Naive B cell (primary cell): Measurements from ENCODE around the gene NCF2. TPM values are rescaled to one million over a fixed set of nuclear protein-coding genes. Genes with fewer than 3 reads are reported as not detected.
A peak's percentile ranks its signal among the peaks of the same experiment; 100 is the strongest.

Experiments
- ATAC-seq, 2 donors: fragments of 150-1000 bp; cut with Tn5 transposase; 2 replicates each; pipeline ENCODE4 v1.10.0; 2021; ENCODE audit warnings: low read depth in 2 of 2, mild to moderate bottlenecking in 2 of 2, moderate library complexity in 2 of 2
- DNase-seq: peaks from one replicate; pipeline ENCODE4 v3.0.0; 2022
- H3K27ac Mint-ChIP-seq, 6 donors: one replicate each; pipeline ENCODE4 v1.8.0; 2020 to 2022; ENCODE audit warnings: mild to moderate bottlenecking in 6 of 6, mixed read lengths in 6 of 6, moderate library complexity in 5 of 6, inconsistent platforms in 2 of 6
- H3K27me3 Mint-ChIP-seq, 3 donors: one replicate each; pipeline ENCODE4 v1.8.0; 2021 to 2022; ENCODE audit warnings: mixed read lengths in 3 of 3, mild to moderate bottlenecking in 1 of 3
- H3K36me3 Mint-ChIP-seq, 2 donors: one replicate each; pipeline ENCODE4 v1.8.0; 2020 to 2022; ENCODE audit warnings: mixed read lengths in 2 of 2, inconsistent platforms in 1 of 2, mild to moderate bottlenecking in 1 of 2
- H3K4me1 Mint-ChIP-seq, 3 donors: one replicate each; pipeline ENCODE4 v1.8.0; 2020 to 2022; ENCODE audit warnings: mixed read lengths in 3 of 3, inconsistent platforms in 1 of 3, mild to moderate bottlenecking in 1 of 3, moderate library complexity in 1 of 3
- H3K4me3 Mint-ChIP-seq, 8 donors: one replicate each; pipeline ENCODE4 v1.8.0; 2020 to 2022; ENCODE audit warnings: mild to moderate bottlenecking in 8 of 8, mixed read lengths in 8 of 8, moderate library complexity in 8 of 8, inconsistent platforms in 2 of 8
- H3K9me3 Mint-ChIP-seq, 7 donors: one replicate each; pipeline ENCODE4 v1.8.0; 2020 to 2022; ENCODE audit warnings: mixed read lengths in 7 of 7, mild to moderate bottlenecking in 5 of 7, inconsistent platforms in 2 of 7, moderate library complexity in 1 of 7
- polyA plus RNA-seq, 6 donors: library from polyadenylated mRNA; unstranded; fragments of 300-500 nt; fragmentation: Illumina TruSeq; gene quantifications; one replicate each; pipeline ENCODE4 v1.2.3, GENCODE V29; 2021; ENCODE audit warnings: low read depth in 6 of 6

Gene NCF2
- polyA plus RNA-seq, 6 donors from 2014 or later = 5.6 to 11.0 (median 6.3) TPM; not detected in 1

DNA sequence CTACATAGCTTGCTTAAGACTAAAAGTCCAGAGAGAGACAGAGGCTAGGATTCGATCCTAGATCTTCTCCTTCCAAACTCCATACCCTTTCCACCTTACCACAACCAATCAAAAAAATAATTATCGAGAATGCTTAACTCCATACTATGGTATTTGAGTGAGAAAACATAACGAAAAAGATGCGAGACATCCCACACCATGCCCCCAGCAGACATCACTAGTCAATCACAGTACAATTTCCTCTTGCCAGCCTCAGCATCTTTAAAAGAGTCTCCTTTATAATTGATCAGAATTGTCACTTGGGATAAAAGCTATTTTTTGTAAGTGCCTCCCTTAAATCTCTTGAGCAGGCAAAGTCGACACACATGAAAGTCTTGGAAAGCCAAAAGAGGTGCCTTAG lies 875 bp downstream of the NCF2 start:
- Mint-ChIP-seq H3K4me3 (peak overlapping the region in 7 of 8 donors; percentile 42 to 78 (median 65)), H3K27ac (peak overlapping the region; percentile 84 to 98 (median 94)), H3K36me3 (no peaks in the 10 kb centered on the region), H3K9me3 (peaks cover 0 to 5% (median 0%) of the 10 kb centered on the region in 7 donors), H3K4me1 (peaks cover 53 to 63% (median 63%) of the 10 kb centered on the region in 3 donors), H3K27me3 (no peaks in the 10 kb centered on the region)
- ATAC-seq (no peak), DNase-seq (no peak)

DNA sequence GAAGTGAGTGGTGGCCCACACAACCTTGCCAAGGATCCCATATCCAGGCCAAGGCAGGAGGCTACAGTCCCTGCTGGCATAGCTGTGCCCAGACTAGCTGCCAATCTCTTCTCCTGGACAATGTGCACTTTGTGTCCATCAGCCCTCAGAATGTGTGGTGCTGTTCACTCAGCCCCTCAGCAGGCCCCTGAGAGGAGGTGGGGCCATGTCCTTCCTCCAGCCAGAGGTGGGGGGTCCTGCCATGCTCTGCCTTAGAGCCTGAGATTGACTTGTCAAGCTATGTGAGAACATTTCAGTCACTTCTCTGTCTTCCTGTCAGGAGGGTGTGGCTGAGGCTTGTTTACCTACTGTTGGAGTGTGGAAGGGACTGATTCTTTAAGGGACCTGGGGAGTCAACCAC lies 1.4 kb downstream of the NCF2 start:
- Mint-ChIP-seq H3K4me1 (peaks cover 53 to 66% (median 62%) of the 10 kb centered on the region in 3 donors), H3K27me3 (no peaks in the 10 kb centered on the region), H3K36me3 (no peaks in the 10 kb centered on the region), H3K9me3 (peaks cover 0 to 5% (median 0%) of the 10 kb centered on the region in 7 donors), H3K27ac (peak overlapping the region in 5 of 6 donors; percentile 64 to 98 (median 95)), H3K4me3 (peak overlapping the region in 7 of 8 donors; percentile 41 to 78 (median 69))
- ATAC-seq = no peak
- no peak for DNase-seq

DNA sequence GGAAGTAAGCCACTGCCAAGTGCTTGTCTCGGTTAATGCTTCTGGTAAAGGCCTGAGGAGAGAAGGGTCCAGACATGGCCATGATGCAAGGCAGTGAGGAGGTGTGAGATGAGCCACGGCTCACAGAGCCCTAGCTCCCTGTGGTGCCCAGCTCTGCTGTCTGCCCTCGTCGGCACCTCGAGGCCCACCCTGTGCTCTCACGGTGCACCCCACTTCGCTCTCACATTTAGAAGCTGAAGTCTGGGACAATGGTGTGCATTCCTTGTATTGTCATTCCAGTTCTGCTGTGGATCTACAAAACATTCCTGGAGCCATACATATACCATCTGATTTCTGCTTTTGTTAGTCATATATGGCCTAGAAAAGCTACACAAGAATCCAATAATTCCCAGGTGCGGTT lies 3.3 kb downstream of the NCF2 start:
- H3K36me3 Mint-ChIP-seq = no peaks in the 10 kb centered on the region
- H3K9me3 Mint-ChIP-seq = no peaks in the 10 kb centered on the region
- H3K27me3 Mint-ChIP-seq = no peaks in the 10 kb centered on the region
- H3K4me1 Mint-ChIP-seq = peaks cover 40 to 57% (median 56%) of the 10 kb centered on the region in 3 donors
- DNase-seq (no peak), ATAC-seq (no peak)
- H3K4me3 Mint-ChIP-seq = no peak overlapping the region
- H3K27ac Mint-ChIP-seq = no peak overlapping the region

DNA sequence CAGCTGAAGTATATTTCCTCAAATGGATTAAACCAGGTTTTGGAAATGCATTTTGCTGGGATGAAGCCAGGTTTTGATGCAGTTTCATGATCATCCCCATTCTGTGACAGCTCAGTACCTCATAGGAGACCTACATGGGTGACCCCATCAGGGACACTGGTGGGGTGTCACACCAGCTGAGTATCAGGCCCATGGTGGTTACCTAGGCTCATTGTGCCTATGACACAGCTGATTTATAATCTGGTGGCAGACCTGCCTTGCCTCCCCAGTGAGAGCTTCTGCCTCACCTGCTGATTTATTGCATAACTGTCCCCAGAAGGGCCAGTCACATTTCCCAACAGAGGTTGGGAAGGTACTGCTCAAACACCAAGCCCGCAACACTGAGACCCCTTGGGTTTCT lies 3.8 kb downstream of the NCF2 start:
- H3K27ac Mint-ChIP-seq = no peak overlapping the region
- ATAC-seq (no peak), DNase-seq (no peak)
- no peaks in the 10 kb centered on the region for H3K27me3 Mint-ChIP-seq
- no peaks in the 10 kb centered on the region for H3K9me3 Mint-ChIP-seq
- H3K4me1 Mint-ChIP-seq = peaks cover 42 to 61% (median 54%) of the 10 kb centered on the region in 3 donors
- no peak overlapping the region for H3K4me3 Mint-ChIP-seq
- H3K36me3 Mint-ChIP-seq = no peaks in the 10 kb centered on the region

DNA sequence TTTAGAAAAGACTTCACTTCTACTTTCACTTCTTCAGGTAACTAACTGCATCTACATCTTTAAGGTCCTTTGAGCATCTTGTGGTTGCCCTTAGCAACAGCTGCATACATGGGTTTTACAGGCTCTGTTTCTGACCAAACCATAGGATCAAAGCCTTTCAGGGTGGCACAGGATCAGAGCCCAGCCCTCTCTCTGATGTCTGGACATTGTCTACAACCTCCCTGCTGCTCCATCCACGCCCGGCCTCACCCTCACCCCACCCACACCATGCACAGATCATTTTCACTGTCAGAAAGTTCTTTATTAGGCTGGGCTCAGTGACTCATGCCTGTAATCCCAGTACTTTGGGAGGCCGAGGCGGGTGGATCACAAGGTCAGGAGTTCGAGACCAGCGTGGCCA lies 5.2 kb downstream of the NCF2 start:
- Mint-ChIP-seq H3K4me1 (peaks cover 39 to 60% (median 52%) of the 10 kb centered on the region in 3 donors), H3K9me3 (no peaks in the 10 kb centered on the region), H3K4me3 (no peak overlapping the region), H3K36me3 (no peaks in the 10 kb centered on the region), H3K27ac (peak overlapping the region in 3 of 6 donors; percentile 1 to 56 (median 19)), H3K27me3 (no peaks in the 10 kb centered on the region)
- DNase-seq (no peak), ATAC-seq (no peak)

DNA sequence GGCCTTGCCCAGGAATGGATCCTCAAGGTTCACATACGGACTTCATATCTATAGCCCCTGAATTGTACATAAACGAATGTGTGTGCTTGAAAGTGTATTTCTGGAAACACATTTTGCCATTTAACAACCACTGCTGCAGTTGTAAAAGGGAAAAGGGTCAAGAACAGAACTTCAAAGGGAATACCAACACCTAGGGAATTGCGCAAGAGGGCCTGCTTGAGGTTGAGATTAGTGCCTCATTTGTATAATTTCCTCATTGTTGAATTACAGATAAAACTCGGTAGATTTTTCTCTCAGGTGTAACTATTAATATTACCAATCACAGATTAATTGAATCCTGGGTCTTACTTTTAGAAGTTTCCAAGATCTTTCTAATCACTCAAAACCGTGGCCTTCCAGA lies 6.1 kb downstream of the NCF2 start:
- H3K27me3 Mint-ChIP-seq = no peaks in the 10 kb centered on the region
- ATAC-seq (no peak), DNase-seq (no peak)
- peaks cover 36 to 56% (median 48%) of the 10 kb centered on the region in 3 donors for H3K4me1 Mint-ChIP-seq
- no peaks in the 10 kb centered on the region for H3K36me3 Mint-ChIP-seq
- no peaks in the 10 kb centered on the region for H3K9me3 Mint-ChIP-seq
- peak overlapping the region in 1 of 6 donors; percentile 90 for H3K27ac Mint-ChIP-seq
- no peak overlapping the region for H3K4me3 Mint-ChIP-seq

DNA sequence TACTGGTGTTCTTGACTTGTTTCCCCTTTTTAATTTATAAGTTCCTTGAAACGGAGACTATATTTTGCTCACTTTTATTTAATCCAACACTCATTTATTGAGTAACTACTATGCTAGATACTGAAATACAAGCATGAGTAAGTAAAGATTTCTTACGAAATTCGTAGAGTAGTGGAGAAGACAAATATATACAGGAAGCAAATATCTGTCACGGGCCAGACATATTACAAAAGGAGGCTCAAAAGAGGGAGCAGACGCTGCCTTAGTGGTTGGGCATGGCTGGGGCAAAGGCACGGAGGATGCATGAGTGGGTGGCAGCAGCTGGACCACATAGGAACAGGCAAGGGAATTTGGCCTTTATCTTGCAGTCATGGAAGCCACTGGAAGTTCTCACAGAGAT lies 6.8 kb downstream of the NCF2 start:
- no peak for ATAC-seq
- peak overlapping the region in 3 of 6 donors; percentile 71 to 93 (median 73) for H3K27ac Mint-ChIP-seq
- no peaks in the 10 kb centered on the region for H3K9me3 Mint-ChIP-seq
- peaks cover 30 to 54% (median 42%) of the 10 kb centered on the region in 3 donors for H3K4me1 Mint-ChIP-seq
- H3K4me3 Mint-ChIP-seq = no peak overlapping the region
- DNase-seq = no peak
- no peaks in the 10 kb centered on the region for H3K27me3 Mint-ChIP-seq
- no peaks in the 10 kb centered on the region for H3K36me3 Mint-ChIP-seq

DNA sequence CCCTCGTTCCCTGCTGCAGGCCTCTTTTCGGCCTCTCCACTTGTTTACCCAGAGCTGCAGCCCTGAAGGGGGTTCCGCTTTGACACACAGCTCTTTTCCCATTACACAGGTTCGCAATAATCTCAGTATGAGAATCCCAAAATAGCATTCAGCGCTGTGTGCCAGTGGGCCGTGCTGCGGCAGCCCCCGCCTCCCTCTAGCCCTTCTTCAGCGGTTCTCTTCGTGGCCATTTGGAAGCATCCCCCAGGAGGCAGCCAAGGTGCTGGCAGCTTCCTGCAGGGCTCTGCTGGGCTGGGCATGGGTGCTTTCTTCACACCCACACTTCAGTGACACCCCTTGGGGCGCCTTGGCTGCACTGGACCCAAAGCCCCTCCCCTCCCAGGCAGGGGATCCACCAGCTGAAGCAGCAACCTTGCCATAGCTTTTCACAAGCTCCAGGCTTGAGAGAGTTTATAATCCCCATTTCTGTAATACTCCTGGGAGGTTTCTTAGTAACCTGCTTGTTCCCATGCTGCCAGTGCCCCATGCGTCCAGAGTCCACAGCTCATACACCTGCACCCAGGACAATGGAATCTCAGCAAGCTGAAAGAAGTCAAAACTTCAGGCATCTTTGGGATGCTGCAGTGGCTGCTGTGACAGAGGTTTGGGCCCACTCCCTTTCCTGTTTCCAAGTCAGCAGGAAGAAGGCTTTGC lies 8.1 kb downstream of the NCF2 start:
- Mint-ChIP-seq H3K27me3 (no peaks in the 10 kb centered on the region), H3K36me3 (no peaks in the 10 kb centered on the region), H3K9me3 (no peaks in the 10 kb centered on the region), H3K4me1 (peaks cover 25 to 54% (median 49%) of the 10 kb centered on the region in 3 donors), H3K27ac (peak overlapping the region; percentile 24 to 95 (median 76)), H3K4me3 (peak overlapping the region in 4 of 8 donors; percentile 28 to 73 (median 55))
- ATAC-seq = no peak
- DNase-seq = no peak

DNA sequence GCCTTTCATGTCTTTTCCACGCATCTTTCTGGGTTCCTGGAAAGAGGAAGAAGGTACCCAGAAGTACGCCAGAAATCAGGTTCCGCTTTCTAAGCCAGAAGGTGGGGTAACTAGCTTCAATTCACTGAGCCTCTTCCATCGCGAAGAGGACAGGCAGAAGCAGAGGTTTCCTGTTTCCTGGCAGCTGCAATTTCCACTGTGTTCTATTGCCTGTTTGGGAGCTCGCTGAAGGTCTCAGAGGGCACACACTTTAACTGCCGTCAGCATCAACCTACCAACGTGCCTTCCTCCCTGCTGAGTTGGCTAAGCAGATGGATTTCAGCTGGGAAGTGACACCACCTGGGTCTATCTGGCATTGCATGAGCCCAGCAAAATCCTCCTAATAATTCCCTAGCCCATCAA lies 10.0 kb downstream of the NCF2 start:
- DNase-seq (peak; percentile 81), ATAC-seq (peak; percentile 96 to 97)
- H3K27ac Mint-ChIP-seq = peak overlapping the region; percentile 56 to 99 (median 94)
- H3K36me3 Mint-ChIP-seq = no peaks in the 10 kb centered on the region
- H3K4me1 Mint-ChIP-seq = peaks cover 25 to 54% (median 49%) of the 10 kb centered on the region in 3 donors
- H3K9me3 Mint-ChIP-seq = no peaks in the 10 kb centered on the region
- H3K4me3 Mint-ChIP-seq = peak overlapping the region; percentile 18 to 88 (median 72)
- H3K27me3 Mint-ChIP-seq = no peaks in the 10 kb centered on the region

DNA sequence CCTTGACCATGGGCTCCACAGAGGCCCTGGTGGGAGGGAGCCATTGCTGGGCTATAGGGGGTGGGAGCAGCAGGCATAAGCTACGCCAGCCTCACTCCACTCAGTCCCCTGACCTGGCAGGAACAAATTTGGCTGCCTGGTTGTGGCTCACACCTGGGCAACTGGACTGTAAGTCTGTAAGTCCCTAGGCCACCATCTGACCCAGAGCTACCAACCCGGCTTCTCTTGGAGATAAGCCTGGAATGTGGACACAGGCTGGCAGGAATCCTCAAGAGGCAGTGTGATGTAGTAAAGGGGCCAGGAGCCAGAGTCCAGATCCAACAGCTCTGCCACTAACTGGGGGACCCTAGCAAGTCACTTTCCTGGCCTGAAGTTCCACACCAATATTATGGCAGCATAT lies 11.4 kb downstream of the NCF2 start:
- Mint-ChIP-seq H3K27me3 (no peaks in the 10 kb centered on the region), H3K27ac (no peak overlapping the region), H3K9me3 (no peaks in the 10 kb centered on the region), H3K4me3 (no peak overlapping the region), H3K4me1 (peaks cover 20 to 42% (median 41%) of the 10 kb centered on the region in 3 donors), H3K36me3 (peaks cover 0 to 6% of the 10 kb centered on the region in 2 donors)
- DNase-seq (no peak), ATAC-seq (no peak)

DNA sequence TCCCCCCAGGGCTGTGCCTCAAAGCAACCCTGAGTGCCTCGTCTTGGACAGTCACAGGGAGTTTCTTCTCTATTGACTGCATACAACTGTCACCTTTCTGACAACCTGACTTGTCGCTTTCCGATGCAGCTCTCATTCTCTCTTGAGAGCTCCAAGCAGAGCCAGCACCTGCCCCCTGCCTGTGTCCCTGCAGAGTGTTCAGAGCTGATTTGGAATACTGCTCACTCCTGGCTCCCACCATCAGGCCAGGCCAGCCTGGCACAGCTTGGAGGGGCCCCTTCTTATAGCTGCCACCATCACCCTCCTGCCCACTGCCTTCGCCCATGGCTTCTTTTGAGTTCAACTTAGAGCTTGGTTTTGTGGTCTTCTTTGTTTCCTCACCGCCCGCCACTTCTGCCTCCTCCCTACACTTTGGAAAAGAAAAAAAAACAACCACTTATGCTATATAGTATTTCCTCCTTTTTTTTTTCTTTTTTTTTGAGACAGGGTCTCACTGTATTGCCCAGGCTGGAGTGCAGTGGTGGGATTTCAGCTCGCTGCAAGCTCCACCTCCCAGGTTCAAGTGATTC lies 12.3 kb downstream of the NCF2 start:
- ATAC-seq (no peak), DNase-seq (no peak)
- Mint-ChIP-seq H3K9me3 (no peaks in the 10 kb centered on the region), H3K36me3 (peaks cover 0 to 6% of the 10 kb centered on the region in 2 donors), H3K27ac (peak overlapping the region in 4 of 6 donors; percentile 81 to 87 (median 86)), H3K4me1 (peaks cover 16 to 34% (median 34%) of the 10 kb centered on the region in 3 donors), H3K27me3 (no peaks in the 10 kb centered on the region), H3K4me3 (no peak overlapping the region)

DNA sequence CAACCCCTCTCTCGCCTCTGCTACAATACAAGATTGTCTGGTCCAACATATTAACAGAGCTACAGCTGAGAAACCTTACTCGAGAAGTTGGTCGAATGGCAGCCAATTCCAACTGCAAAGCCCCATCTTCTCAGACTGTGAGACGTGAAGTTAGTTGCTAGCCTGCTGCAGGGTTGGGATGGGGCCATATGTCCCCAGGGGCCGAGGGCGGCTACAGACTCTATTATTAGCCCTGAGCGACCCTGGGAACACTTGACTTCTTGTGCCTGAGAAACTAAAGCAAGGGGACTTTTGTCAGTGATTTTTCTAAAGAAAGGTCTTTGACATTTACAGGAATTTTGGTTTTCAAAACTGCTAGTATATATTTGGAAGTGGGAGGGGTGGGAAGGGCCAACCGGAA lies 13.7 kb downstream of the NCF2 start:
- Mint-ChIP-seq H3K4me1 (peaks cover 12 to 28% (median 25%) of the 10 kb centered on the region in 3 donors), H3K36me3 (peaks cover 0 to 6% of the 10 kb centered on the region in 2 donors), H3K4me3 (no peak overlapping the region), H3K27ac (peak overlapping the region in 2 of 6 donors; percentile 5 to 69), H3K27me3 (no peaks in the 10 kb centered on the region), H3K9me3 (no peaks in the 10 kb centered on the region)
- ATAC-seq = no peak
- no peak for DNase-seq

DNA sequence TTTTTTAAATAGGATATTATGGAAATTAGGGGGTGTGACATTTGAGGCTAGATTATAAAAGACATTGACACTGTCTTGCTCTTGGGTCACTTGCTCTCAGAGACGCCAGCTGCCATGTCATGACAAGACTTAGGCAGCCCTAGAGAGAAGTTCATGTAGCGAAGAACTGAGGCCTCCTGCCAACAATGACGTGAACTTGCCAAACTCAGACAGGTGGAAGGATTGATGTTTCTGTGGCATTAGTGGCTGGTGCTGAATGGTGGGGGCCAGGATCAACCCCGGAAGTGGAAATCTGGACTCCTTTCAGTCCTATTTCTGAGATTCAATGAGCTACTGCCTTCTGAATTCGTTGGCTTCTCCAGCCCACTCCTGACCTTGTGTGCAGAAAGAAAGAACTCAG lies 14.7 kb downstream of the NCF2 start:
- no peaks in the 10 kb centered on the region for H3K27me3 Mint-ChIP-seq
- ATAC-seq (no peak), DNase-seq (no peak)
- H3K4me1 Mint-ChIP-seq = peaks cover 7 to 23% (median 19%) of the 10 kb centered on the region in 3 donors
- H3K4me3 Mint-ChIP-seq = no peak overlapping the region
- peak overlapping the region in 2 of 6 donors; percentile 43 to 63 for H3K27ac Mint-ChIP-seq
- H3K36me3 Mint-ChIP-seq = peaks cover 0 to 6% of the 10 kb centered on the region in 2 donors
- H3K9me3 Mint-ChIP-seq = no peaks in the 10 kb centered on the region

DNA sequence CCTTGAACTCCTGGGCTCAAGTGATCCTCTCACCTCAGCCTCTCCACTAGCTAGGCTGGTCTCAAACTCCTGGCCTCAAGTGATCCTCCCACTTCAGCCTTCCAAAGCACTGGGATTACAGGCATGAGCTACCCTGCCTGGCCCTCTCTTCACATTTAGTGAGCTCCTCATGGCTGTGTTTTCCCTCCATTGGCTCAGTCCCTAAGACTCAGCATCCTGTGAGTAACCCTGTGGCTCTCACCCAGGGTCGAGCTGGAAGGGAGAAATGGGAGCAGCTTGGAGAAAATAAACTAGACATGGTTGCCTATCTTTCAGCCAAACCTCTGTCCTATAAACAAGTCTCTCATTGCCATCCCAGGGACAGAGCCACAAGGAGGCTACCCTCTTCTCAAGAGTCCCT lies 17.5 kb downstream of the NCF2 start:
- H3K27me3 Mint-ChIP-seq = no peaks in the 10 kb centered on the region
- H3K4me1 Mint-ChIP-seq = peaks cover 9 to 19% (median 15%) of the 10 kb centered on the region in 3 donors
- no peak for ATAC-seq
- peaks cover 0 to 6% of the 10 kb centered on the region in 2 donors for H3K36me3 Mint-ChIP-seq
- no peak for DNase-seq
- no peaks in the 10 kb centered on the region for H3K9me3 Mint-ChIP-seq
- no peak overlapping the region for H3K4me3 Mint-ChIP-seq
- peak overlapping the region in 2 of 6 donors; percentile 49 to 52 for H3K27ac Mint-ChIP-seq
